CD14-positive monocyte (primary cell): Measurements from ENCODE around the gene RFNG. TPM values are rescaled to one million over a fixed set of nuclear protein-coding genes. Genes with fewer than 3 reads are reported as not detected.
A peak's percentile ranks its signal among the peaks of the same experiment; 100 is the strongest.

ENCODE experiments used
- DNase-seq, 3 donors: peaks; one replicate each; pipeline ENCODE4 v3.0.0-alpha.2; 2011 to 2022
- H2AFZ ChIP-seq: 2 replicates; pipeline ENCODE4 v1.6.0; 2012; ENCODE audit warnings: mild to moderate bottlenecking, low read depth, low read length, inconsistent platforms; ENCODE audit not compliant: insufficient read depth, poor library complexity, severe bottlenecking
- H3K27ac ChIP-seq, 2 donors: 1 replicate in 1 of 2; 2 replicates in 1 of 2; pipeline ENCODE4 v1.5.1; 2012 to 2013; ENCODE audit warnings: low read length in 2 of 2, control low read depth in 1 of 2, inconsistent platforms in 1 of 2, low read depth in 1 of 2, mild to moderate bottlenecking in 1 of 2
- H3K27me3 ChIP-seq, 2 donors: one replicate each; pipeline versions ENCODE4 v1.6.0 to v1.6.1; 2011 to 2013; ENCODE audit warnings: low read length in 2 of 2; ENCODE audit not compliant: control insufficient read depth in 2 of 2, insufficient read depth in 2 of 2
- H3K36me3 ChIP-seq, 2 donors: replicated peaks in 1 of 2; 1 replicate in 1 of 2; 2 replicates in 1 of 2; pipeline versions ENCODE4 v1.5.1 to v1.6.1; 2012 to 2013; ENCODE audit warnings: low read length in 2 of 2, control low read depth in 1 of 2, inconsistent platforms in 1 of 2, mild to moderate bottlenecking in 1 of 2; ENCODE audit not compliant: insufficient read depth in 2 of 2, control insufficient read depth in 1 of 2
- H3K4me1 ChIP-seq, 2 donors: 1 replicate in 1 of 2; 2 replicates in 1 of 2; pipeline versions ENCODE4 v1.5.1 to v1.6.1; 2012 to 2013; ENCODE audit warnings: low read length in 2 of 2, control low read depth in 1 of 2, inconsistent platforms in 1 of 2, mild to moderate bottlenecking in 1 of 2, moderate library complexity in 1 of 2; ENCODE audit not compliant: insufficient read depth in 2 of 2, control insufficient read depth in 1 of 2
- H3K4me2 ChIP-seq: replicated peaks from 2 replicates; pipeline ENCODE3; 2012; ENCODE audit warnings: low read length, moderate library complexity, mild to moderate bottlenecking; ENCODE audit not compliant: poor library complexity, severe bottlenecking; ENCODE audit errors: extremely low read depth
- H3K4me3 ChIP-seq, 3 experiments: fragments of 200-600 bp in 1 of 3; sonication (generic) in 1 of 3; replicated peaks in 1 of 3; 1 replicate in 2 of 3; 2 replicates in 1 of 3; pipeline ENCODE4 v1.5.1; 2011 to 2013; ENCODE audit warnings: low read length in 3 of 3, mild to moderate bottlenecking in 3 of 3, control low read depth in 2 of 3, low read depth in 2 of 3, inconsistent platforms in 1 of 3, moderate library complexity in 1 of 3
- H3K79me2 ChIP-seq: 2 replicates; pipeline ENCODE4 v1.6.0; 2012; ENCODE audit warnings: mild to moderate bottlenecking, control low read depth, inconsistent platforms, low read length, moderate library complexity; ENCODE audit not compliant: insufficient read depth
- H3K9ac ChIP-seq: 2 replicates; pipeline ENCODE4 v1.6.0; 2017; ENCODE audit warnings: low read length, mild to moderate bottlenecking; ENCODE audit not compliant: insufficient read depth, poor library complexity, severe bottlenecking
- H3K9me3 ChIP-seq, 2 donors: replicated peaks in 1 of 2; 1 replicate in 1 of 2; 2 replicates in 1 of 2; pipeline versions ENCODE4 v1.5.1 to v1.6.1; 2012 to 2013; ENCODE audit warnings: low read length in 2 of 2, control low read depth in 1 of 2; ENCODE audit not compliant: control insufficient read depth in 1 of 2, insufficient read depth in 1 of 2
- H4K20me1 ChIP-seq: 2 replicates; pipeline ENCODE4 v1.6.0; 2012; ENCODE audit warnings: mild to moderate bottlenecking, low read length, control low read depth, moderate library complexity; ENCODE audit not compliant: insufficient read depth
- H3K27ac Mint-ChIP-seq, 7 donors: one replicate each; pipeline ENCODE4 v1.8.0; 2020; ENCODE audit warnings: mild to moderate bottlenecking in 7 of 7, mixed read lengths in 7 of 7, moderate library complexity in 6 of 7, inconsistent platforms in 2 of 7
- H3K27me3 Mint-ChIP-seq, 3 donors: one replicate each; pipeline ENCODE4 v1.8.0; 2021 to 2022; ENCODE audit warnings: low read depth in 3 of 3, mild to moderate bottlenecking in 3 of 3, mixed read lengths in 3 of 3, moderate library complexity in 3 of 3, inconsistent platforms in 1 of 3
- H3K36me3 Mint-ChIP-seq, 2 donors: one replicate each; pipeline ENCODE4 v1.8.0; 2020; ENCODE audit warnings: mixed read lengths in 2 of 2, inconsistent platforms in 1 of 2, mild to moderate bottlenecking in 1 of 2
- H3K4me1 Mint-ChIP-seq: one replicate; pipeline ENCODE4 v1.8.0; 2020; ENCODE audit warnings: mild to moderate bottlenecking, mixed read lengths
- H3K4me3 Mint-ChIP-seq, 2 donors: one replicate each; pipeline ENCODE4 v1.8.0; 2020; ENCODE audit warnings: mild to moderate bottlenecking in 2 of 2, mixed read lengths in 2 of 2, moderate library complexity in 1 of 2
- H3K9me3 Mint-ChIP-seq, 7 donors: one replicate each; pipeline ENCODE4 v1.8.0; 2020 to 2022; ENCODE audit warnings: mixed read lengths in 7 of 7, mild to moderate bottlenecking in 6 of 7, moderate library complexity in 6 of 7, inconsistent platforms in 2 of 7
- CTCF ChIP-seq: fragments of 200-600 bp; IDR thresholded peaks from one replicate; pipeline ENCODE4 v1.8.0; 2022; ENCODE audit warnings: antibody characterized with exemption, mild to moderate bottlenecking
- WGBS: methylation state at CpG from one replicate; pipeline ENCODE4 v1.1.5; 2013; ENCODE audit warnings: missing lambda C conversion rate; ENCODE audit not compliant: insufficient coverage; 5-methylcytosine and 5-hydroxymethylcytosine counted together
- intact Hi-C, 2 donors: fragments of 100-400 bp; cut with micrococcal nuclease; formaldehyde crosslinking; loops; one replicate each; pipeline versions ENCODE4 v1.15.0 to v1.15.1; 2023
- polyA plus RNA-seq, 3 donors: library from polyadenylated mRNA; depleted of rRNA in 1 of 3; unstranded in 2 of 3; stranded (reverse) in 1 of 3; fragments of 300-500 nt in 2 of 3; fragments of >200 nt in 1 of 3; fragmentation: Illumina TruSeq in 2 of 3; gene quantifications; 1 replicate in 2 of 3; 2 replicates in 1 of 3; pipeline ENCODE4 v1.2.3, GENCODE V29; 2012 to 2021

The RFNG gene
- polyA plus RNA-seq, 3 donors: 1.5 to 32.4 (median 4.1) TPM

GRCh38 chr17:82070611-82071010 is 19.0 kb upstream of the RFNG start:
- Mint-ChIP-seq H3K9me3 (peaks cover 0 to 2% (median 0%) of the 10 kb centered on the region in 7 donors), H3K27ac (no peak overlapping the region), H3K4me3 (no peak overlapping the region), H3K36me3 (no peaks in the 10 kb centered on the region), H3K27me3 (peaks cover 2 to 8% (median 4%) of the 10 kb centered on the region in 3 donors), H3K4me1 (peaks cover 7% of the 10 kb centered on the region)
- no peak for DNase-seq
- Histone ChIP-seq H3K4me1 (peaks cover 7 to 9% of the 10 kb centered on the region in 2 donors), H3K79me2 (peaks cover 4% of the 10 kb centered on the region), H2AFZ (no peak overlapping the region), H3K27ac (no peak overlapping the region), H3K4me3 (no peak overlapping the region), H3K9ac (no peak overlapping the region), H4K20me1 (no peaks in the 10 kb centered on the region), H3K36me3 (no peaks in the 10 kb centered on the region), H3K4me2 (no peak overlapping the region), H3K9me3 (no peaks in the 10 kb centered on the region), H3K27me3 (no peaks in the 10 kb centered on the region)
- TF ChIP-seq CTCF: no peak
- intact Hi-C loops: no loop called here

- H3K27me3 ChIP-seq: no peaks in the 10 kb centered on the region
- 4% methylated on average over 77 of the region's 88 CpGs for WGBS
Observed at GRCh38 chr17:82065638-82066303, 14.2 kb upstream of the RFNG start, which contains the start of gene DUS1L. TSS of gene DUS1L (minus strand) at chr17:82065804. CDS start at chr17:82065059, 745 bp downstream.

More at GRCh38 chr17:82065638-82066303, 14.2 kb upstream of the RFNG start, which contains the start of gene DUS1L:
- H3K27ac ChIP-seq: peak within 1 kb of the TSS; percentile 8 to 79
- peak within 1 kb of the TSS; percentile 97 for H3K4me2 ChIP-seq
- no peak for TF ChIP-seq CTCF
- Mint-ChIP-seq H3K4me1 (peaks cover 22% of the 10 kb centered on the region), H3K9me3 (peaks cover 0 to 2% (median 0%) of the 10 kb centered on the region in 7 donors), H3K4me3 (peak within 1 kb of the TSS; percentile 80 to 81), H3K27me3 (no peaks in the 10 kb centered on the region), H3K27ac (peak within 1 kb of the TSS in 6 of 7 donors; percentile 68 to 91 (median 86)), H3K36me3 (peaks cover 9 to 13% of the 10 kb centered on the region in 2 donors)
- peaks cover 20 to 29% of the 10 kb centered on the region in 2 donors for H3K4me1 ChIP-seq
- H3K79me2 ChIP-seq: peaks cover 18% of the 10 kb centered on the region
- intact Hi-C loops: loop anchor here in 1 of 2 donors (1.0 kb wide), 1 partner anchor 33 kb away; the partner anchor contains the start of gene FASN
- H3K36me3 ChIP-seq: peaks cover 29% of the 10 kb centered on the region in 2 donors
- H3K9ac ChIP-seq: peak within 1 kb of the TSS; percentile 85
- DNase-seq: peak; percentile 63 to 74 (median 67)
- H2AFZ ChIP-seq: peak within 1 kb of the TSS; percentile 99
- peak within 1 kb of the TSS; percentile 72 to 87 (median 75) for H3K4me3 ChIP-seq
- peaks cover 7% of the 10 kb centered on the region for H4K20me1 ChIP-seq
- H3K9me3 ChIP-seq: no peaks in the 10 kb centered on the region
